HEK293 (cell line): ENCODE measurements around the gene GCNT2.

Experiments
- CTCF ChIA-PET: fragments of 350-600 bp; formaldehyde crosslinking; extraction: SDS; loops from one replicate; lab custom pipeline; 2021; ENCODE audit warnings: antibody characterized with exemption; lab: Yijun Ruan, JAX
- POLR2A ChIA-PET: fragments of 300-600 bp; formaldehyde crosslinking; extraction: SDS; loops from one replicate; lab custom pipeline; 2020; ENCODE audit warnings: antibody characterized with exemption, inconsistent platforms; lab: Yijun Ruan, JAX
- H3K27ac ChIP-seq: fragments of 200-500 bp; sonication (Bioruptor generic); 2 replicates; pipeline ENCODE4 v1.5.1; 2014; ENCODE audit warnings: low read depth, low read length, control low read depth, inconsistent platforms; ENCODE audit errors: extremely low read depth
- H3K36me3 ChIP-seq, 2 experiments: fragments of 200-500 bp in 1 of 2; sonication (Bioruptor generic) in 1 of 2; 1 replicate in 1 of 2; 2 replicates in 1 of 2; pipeline ENCODE4 v1.5.1; 2014 to 2017; ENCODE audit warnings: inconsistent platforms in 2 of 2, low read length in 2 of 2; ENCODE audit not compliant: control insufficient read depth in 2 of 2, insufficient read depth in 1 of 2
- H3K4me1 ChIP-seq: fragments of 200-500 bp; sonication (Bioruptor generic); 2 replicates; pipeline ENCODE4 v1.5.1; 2014; ENCODE audit warnings: mild to moderate bottlenecking, low read length, inconsistent platforms; ENCODE audit not compliant: control insufficient read depth, insufficient read depth
- H3K4me3 ChIP-seq: 2 replicates; pipeline ENCODE4 v1.5.1; 2011; ENCODE audit warnings: low read depth, mild to moderate bottlenecking, control low read depth, low read length, moderate library complexity
- H3K9me3 ChIP-seq: fragments of 200-500 bp; sonication (Bioruptor generic); 2 replicates; pipeline ENCODE4 v1.5.1; 2014; ENCODE audit warnings: low read depth, low read length, inconsistent platforms; ENCODE audit not compliant: control insufficient read depth, insufficient read depth
- AEBP2 ChIP-seq: fragments of 450-650 bp; formaldehyde crosslinking; IDR thresholded peaks from 2 replicates; pipeline ENCODE4 v1.5.1; 2016; ENCODE audit warnings: missing biosample characterization, missing genetic modification characterization, borderline replicate concordance
- BCL6B ChIP-seq: fragments of 450-650 bp; formaldehyde crosslinking; IDR thresholded peaks from 2 replicates; pipeline ENCODE4 v1.5.1; 2017; ENCODE audit warnings: missing biosample characterization, missing genetic modification characterization
- FEZF1 ChIP-seq: fragments of 450-650 bp; formaldehyde crosslinking; IDR thresholded peaks from 2 replicates; pipeline ENCODE4 v1.5.1; 2016; ENCODE audit warnings: missing biosample characterization, missing genetic modification characterization
- GLIS1 ChIP-seq: fragments of 450-650 bp; formaldehyde crosslinking; IDR thresholded peaks from 2 replicates; pipeline ENCODE4 v1.5.1; 2016; ENCODE audit warnings: missing biosample characterization, missing genetic modification characterization
- GLIS2 ChIP-seq: fragments of 450-650 bp; formaldehyde crosslinking; IDR thresholded peaks from 2 replicates; pipeline ENCODE4 v1.5.1; 2016; ENCODE audit warnings: missing biosample characterization, missing genetic modification characterization
- HOXA7 ChIP-seq: sonication (generic); formaldehyde crosslinking; IDR thresholded peaks from 2 replicates; pipeline ENCODE4 v1.8.1; 2022; ENCODE audit warnings: missing genetic modification reagents, borderline replicate concordance
- ZBTB49 ChIP-seq: fragments of 450-650 bp; formaldehyde crosslinking; IDR thresholded peaks from 2 replicates; pipeline ENCODE4 v1.5.1; 2016; ENCODE audit warnings: missing biosample characterization, missing genetic modification characterization, low read depth
- ZBTB7A ChIP-seq: fragments of 450-650 bp; formaldehyde crosslinking; IDR thresholded peaks from 2 replicates; pipeline ENCODE4 v1.5.1; 2016; ENCODE audit warnings: low read depth, missing biosample characterization, missing genetic modification characterization
- ZNF140 ChIP-seq: fragments of 450-650 bp; formaldehyde crosslinking; IDR thresholded peaks from 2 replicates; pipeline ENCODE4 v1.5.1; 2016; ENCODE audit warnings: missing biosample characterization, missing genetic modification characterization
- ZNF174 ChIP-seq: fragments of 450-650 bp; formaldehyde crosslinking; IDR thresholded peaks from 2 replicates; pipeline ENCODE4 v1.5.0; 2017; ENCODE audit warnings: missing biosample characterization, mild to moderate bottlenecking, missing genetic modification characterization
- ZNF175 ChIP-seq: fragments of 450-650 bp; formaldehyde crosslinking; IDR thresholded peaks from 2 replicates; pipeline ENCODE4 v1.5.1; 2016; ENCODE audit warnings: missing biosample characterization, missing genetic modification characterization
- ZNF184 ChIP-seq: fragments of 450-650 bp; IDR thresholded peaks from 2 replicates; pipeline ENCODE4 v1.5.1; 2018; ENCODE audit warnings: missing biosample characterization, mild to moderate bottlenecking, missing genetic modification characterization
- ZNF211 ChIP-seq: fragments of 450-650 bp; formaldehyde crosslinking; IDR thresholded peaks from 2 replicates; pipeline ENCODE4 v1.5.1; 2016; ENCODE audit warnings: low read depth, missing biosample characterization, missing genetic modification characterization
- ZNF214 ChIP-seq: fragments of 450-650 bp; formaldehyde crosslinking; IDR thresholded peaks from 2 replicates; pipeline ENCODE4 v1.5.1; 2017; ENCODE audit warnings: missing biosample characterization, mild to moderate bottlenecking, missing genetic modification characterization, borderline replicate concordance
- ZNF223 ChIP-seq: fragments of 450-650 bp; formaldehyde crosslinking; IDR thresholded peaks from 2 replicates; pipeline ENCODE4 v1.5.1; 2016; ENCODE audit warnings: missing biosample characterization, missing genetic modification characterization
- ZNF24 ChIP-seq: fragments of 450-650 bp; formaldehyde crosslinking; IDR thresholded peaks from 2 replicates; pipeline ENCODE4 v1.5.1; 2016; ENCODE audit warnings: missing biosample characterization, missing genetic modification characterization
- ZNF335 ChIP-seq: fragments of 450-650 bp; formaldehyde crosslinking; conservative IDR thresholded peaks from 2 replicates; pipeline ENCODE4 v1.5.1; 2016; ENCODE audit warnings: missing biosample characterization, missing genetic modification characterization
- ZNF366 ChIP-seq: fragments of 450-650 bp; formaldehyde crosslinking; conservative IDR thresholded peaks from 2 replicates; pipeline ENCODE4 v1.5.1; 2016; ENCODE audit warnings: missing biosample characterization, missing genetic modification characterization
- ZNF473 ChIP-seq: fragments of 450-650 bp; formaldehyde crosslinking; IDR thresholded peaks from 2 replicates; pipeline ENCODE4 v1.5.1; 2017; ENCODE audit warnings: missing biosample characterization, missing genetic modification characterization
- ZNF501 ChIP-seq: fragments of 450-650 bp; formaldehyde crosslinking; IDR thresholded peaks from 2 replicates; pipeline ENCODE4 v1.5.1; 2016; ENCODE audit warnings: missing biosample characterization, missing genetic modification characterization
- ZNF544 ChIP-seq: fragments of 450-650 bp; formaldehyde crosslinking; IDR thresholded peaks from 2 replicates; pipeline ENCODE4 v1.5.0; 2017; ENCODE audit warnings: missing biosample characterization, missing genetic modification characterization
- ZNF600 ChIP-seq: fragments of 450-650 bp; formaldehyde crosslinking; IDR thresholded peaks from 2 replicates; pipeline ENCODE4 v1.5.1; 2016; ENCODE audit warnings: missing biosample characterization, missing genetic modification characterization
- ZNF626 ChIP-seq: fragments of 450-650 bp; sonication (Bioruptor Pico); formaldehyde crosslinking; IDR thresholded peaks from 2 replicates; pipeline ENCODE4 v1.5.1; 2018; ENCODE audit warnings: missing biosample characterization, missing genetic modification characterization, inconsistent platforms
- ZNF639 ChIP-seq: fragments of 450-650 bp; formaldehyde crosslinking; IDR thresholded peaks from 2 replicates; pipeline ENCODE4 v1.5.1; 2016; ENCODE audit warnings: missing biosample characterization, missing genetic modification characterization
- ZNF701 ChIP-seq: fragments of 450-650 bp; formaldehyde crosslinking; IDR thresholded peaks from 2 replicates; pipeline ENCODE4 v1.5.1; 2016; ENCODE audit warnings: missing biosample characterization, missing genetic modification characterization
- ZNF830 ChIP-seq: fragments of 450-650 bp; IDR thresholded peaks from 2 replicates; pipeline ENCODE4 v1.5.0; 2018; ENCODE audit warnings: missing biosample characterization, missing genetic modification characterization, low read depth, mild to moderate bottlenecking, moderate library complexity
- ZNF843 ChIP-seq: fragments of 450-650 bp; formaldehyde crosslinking; IDR thresholded peaks from 2 replicates; pipeline ENCODE4 v1.5.1; 2016; ENCODE audit warnings: missing biosample characterization, missing genetic modification characterization
- ZSCAN23 ChIP-seq: fragments of 450-650 bp; formaldehyde crosslinking; IDR thresholded peaks from 2 replicates; pipeline ENCODE4 v1.5.1; 2016; ENCODE audit warnings: missing biosample characterization, missing genetic modification characterization

Gene GCNT2

GRCh38 chr6:10561611-10562199 is 40.6 kb downstream of the GCNT2 start:
- Histone ChIP-seq H3K36me3 (no peaks in the 10 kb centered on the region), H3K4me3 (no peak overlapping the region), H3K9me3 (no peaks in the 10 kb centered on the region)
- ChIA-PET POLR2A (no interaction called here), CTCF (interaction anchor here (0.5 to 1.0 kb wide), 2 partner anchors 51 to 935 kb away, joined by 3 read pairs; no protein-coding TSS in a partner anchor)
- TF ChIP-seq ZSCAN23 (tag by site-specific recombination) (no peak), ZNF174 (tag by site-specific recombination) (no peak), ZNF701 (no peak), ZNF843 (no peak), GLIS1 (tag by site-specific recombination) (no peak), ZNF600 (no peak), ZBTB49 (tag by site-specific recombination) (no peak), HOXA7 (no peak), ZNF473 (tag by site-specific recombination) (no peak), ZNF140 (tag by site-specific recombination) (no peak), ZNF501 (tag by site-specific recombination) (no peak), ZNF223 (no peak), ZNF184 (tag by site-specific recombination) (no peak), ZBTB7A (tag by site-specific recombination) (no peak), FEZF1 (tag by site-specific recombination) (no peak), ZNF24 (tag by site-specific recombination) (no peak), ZNF175 (tag by site-specific recombination) (no peak), BCL6B (tag by site-specific recombination) (no peak)
- TF ChIP-seq, all 188 proteins: peak for 0
- no peaks in the 10 kb centered on the region for H3K4me1 ChIP-seq
- no peak overlapping the region for H3K27ac ChIP-seq

- Histone ChIP-seq H3K36me3 (no peaks in the 10 kb centered on the region), H3K4me1 (no peaks in the 10 kb centered on the region), H3K9me3 (no peaks in the 10 kb centered on the region), H3K4me3 (no peak overlapping the region), H3K27ac (no peak overlapping the region)
- ChIA-PET POLR2A (no interaction called here), CTCF (interaction anchor here (1.2 kb wide), 1 partner anchor 55 kb away, joined by 3 read pairs; no protein-coding TSS in a partner anchor)
- TF ChIP-seq ZNF639 (no peak), ZNF544 (tag by site-specific recombination) (no peak), ZNF214 (tag by site-specific recombination) (no peak), GLIS2 (tag by site-specific recombination) (no peak), ZNF366 (tag by site-specific recombination) (no peak), ZNF335 (no peak), ZNF501 (tag by site-specific recombination) (no peak), AEBP2 (no peak), ZSCAN23 (tag by site-specific recombination) (no peak), HOXA7 (no peak), ZNF626 (tag by site-specific recombination) (no peak), ZNF830 (tag by site-specific recombination) (no peak), ZNF211 (tag by site-specific recombination) (no peak)
Measured at GRCh38 chr6:10564975-10565673, 44.0 kb downstream of the GCNT2 start.
